ENCODE measurements around the gene NENF.
A peak's percentile ranks its signal among the peaks of the same experiment; 100 is the strongest.

The NENF gene

GRCh38 chr1:212413902-212414327, 18.8 kb upstream of the NENF start:
- Histone ChIP-seq H3K27me3 (ENCODE audit: control insufficient read depth, insufficient read depth, low read length) (peaks cover 3% of the 10 kb centered on the region), H3K36me3 (ENCODE audit: control insufficient read depth, insufficient read depth, low read length) (no peaks in the 10 kb centered on the region), H3K4me3 (ENCODE audit: low read length) (peak overlapping the region; percentile 84), H3K9me3 (ENCODE audit: control insufficient read depth, low read length) (no peaks in the 10 kb centered on the region), H3K9ac (ENCODE audit: low read length) (peak overlapping the region; percentile 71), H3K4me1 (ENCODE audit: control insufficient read depth, insufficient read depth, low read length) (peaks cover 13% of the 10 kb centered on the region)

- Histone ChIP-seq H3K27me3 (ENCODE audit: control insufficient read depth, insufficient read depth, low read length) (peaks cover 3% of the 10 kb centered on the region), H3K4me3 (ENCODE audit: low read length) (peak within 1 kb of the TSS; percentile 84), H3K9me3 (ENCODE audit: control insufficient read depth, low read length) (no peaks in the 10 kb centered on the region), H3K9ac (ENCODE audit: low read length) (peak within 1 kb of the TSS; percentile 71), H3K36me3 (ENCODE audit: control insufficient read depth, insufficient read depth, low read length) (no peaks in the 10 kb centered on the region), H3K4me1 (ENCODE audit: control insufficient read depth, insufficient read depth, low read length) (peaks cover 13% of the 10 kb centered on the region)
Observed at GRCh38 chr1:212414328-212415106, 18.2 kb upstream of the NENF start, which contains the start of gene PACC1. Gene PACC1, minus strand, starts transcription at chr1:212414886. Its CDS starts 129 bp downstream, at chr1:212414757.

- Histone ChIP-seq H3K4me3 (ENCODE audit: low read length) (peak overlapping the region; percentile 84), H3K9ac (ENCODE audit: low read length) (peak overlapping the region; percentile 71), H3K27me3 (ENCODE audit: control insufficient read depth, insufficient read depth, low read length) (peaks cover 3% of the 10 kb centered on the region), H3K36me3 (ENCODE audit: control insufficient read depth, insufficient read depth, low read length) (no peaks in the 10 kb centered on the region), H3K9me3 (ENCODE audit: control insufficient read depth, low read length) (no peaks in the 10 kb centered on the region), H3K4me1 (ENCODE audit: control insufficient read depth, insufficient read depth, low read length) (peaks cover 13% of the 10 kb centered on the region)
Observed at GRCh38 chr1:212415107-212415841, 17.4 kb upstream of the NENF start.

- Histone ChIP-seq H3K9ac (ENCODE audit: low read length) (no peak overlapping the region), H3K36me3 (ENCODE audit: control insufficient read depth, insufficient read depth, low read length) (no peaks in the 10 kb centered on the region), H3K27me3 (ENCODE audit: control insufficient read depth, insufficient read depth, low read length) (no peaks in the 10 kb centered on the region), H3K9me3 (ENCODE audit: control insufficient read depth, low read length) (no peaks in the 10 kb centered on the region), H3K4me1 (ENCODE audit: control insufficient read depth, insufficient read depth, low read length) (no peaks in the 10 kb centered on the region), H3K4me3 (ENCODE audit: low read length) (no peak overlapping the region)
Observed at GRCh38 chr1:212421165-212421564, 11.6 kb upstream of the NENF start.

- no peak overlapping the region for H3K9ac ChIP-seq (ENCODE audit: low read length)
- H3K27me3 ChIP-seq (ENCODE audit: control insufficient read depth, insufficient read depth, low read length), result no peaks in the 10 kb centered on the region
- no peaks in the 10 kb centered on the region for H3K4me1 ChIP-seq (ENCODE audit: control insufficient read depth, insufficient read depth, low read length)
- H3K9me3 ChIP-seq (ENCODE audit: control insufficient read depth, low read length), result no peaks in the 10 kb centered on the region
- H3K4me3 ChIP-seq (ENCODE audit: low read length), result no peak overlapping the region
- no peaks in the 10 kb centered on the region for H3K36me3 ChIP-seq (ENCODE audit: control insufficient read depth, insufficient read depth, low read length)
Observed at GRCh38 chr1:212423879-212424278, 8.8 kb upstream of the NENF start.

- Histone ChIP-seq H3K36me3 (ENCODE audit: control insufficient read depth, insufficient read depth, low read length) (no peaks in the 10 kb centered on the region), H3K4me1 (ENCODE audit: control insufficient read depth, insufficient read depth, low read length) (peaks cover 14% of the 10 kb centered on the region), H3K9me3 (ENCODE audit: control insufficient read depth, low read length) (no peaks in the 10 kb centered on the region), H3K9ac (ENCODE audit: low read length) (no peak overlapping the region), H3K27me3 (ENCODE audit: control insufficient read depth, insufficient read depth, low read length) (no peaks in the 10 kb centered on the region), H3K4me3 (ENCODE audit: low read length) (no peak overlapping the region)
Observed at GRCh38 chr1:212428496-212428895, 4.2 kb upstream of the NENF start.

GRCh38 chr1:212430416-212430815, 2.3 kb upstream of the NENF start:
- peaks cover 14% of the 10 kb centered on the region for H3K4me1 ChIP-seq (ENCODE audit: control insufficient read depth, insufficient read depth, low read length)
- H3K36me3 ChIP-seq (ENCODE audit: control insufficient read depth, insufficient read depth, low read length), result no peaks in the 10 kb centered on the region
- no peak overlapping the region for H3K4me3 ChIP-seq (ENCODE audit: low read length)
- H3K9me3 ChIP-seq (ENCODE audit: control insufficient read depth, low read length), result no peaks in the 10 kb centered on the region
- H3K9ac ChIP-seq (ENCODE audit: low read length), result no peak overlapping the region
- no peaks in the 10 kb centered on the region for H3K27me3 ChIP-seq (ENCODE audit: control insufficient read depth, insufficient read depth, low read length)

GRCh38 chr1:212430955-212431394, 1.7 kb upstream of the NENF start:
- Histone ChIP-seq H3K4me1 (ENCODE audit: control insufficient read depth, insufficient read depth, low read length) (peaks cover 14% of the 10 kb centered on the region), H3K27me3 (ENCODE audit: control insufficient read depth, insufficient read depth, low read length) (no peaks in the 10 kb centered on the region), H3K9ac (ENCODE audit: low read length) (no peak overlapping the region), H3K4me3 (ENCODE audit: low read length) (no peak overlapping the region), H3K9me3 (ENCODE audit: control insufficient read depth, low read length) (no peaks in the 10 kb centered on the region), H3K36me3 (ENCODE audit: control insufficient read depth, insufficient read depth, low read length) (no peaks in the 10 kb centered on the region)

- Histone ChIP-seq H3K9me3 (ENCODE audit: control insufficient read depth, low read length) (no peaks in the 10 kb centered on the region), H3K36me3 (ENCODE audit: control insufficient read depth, insufficient read depth, low read length) (no peaks in the 10 kb centered on the region), H3K9ac (ENCODE audit: low read length) (no peak overlapping the region), H3K27me3 (ENCODE audit: control insufficient read depth, insufficient read depth, low read length) (no peaks in the 10 kb centered on the region), H3K4me3 (ENCODE audit: low read length) (no peak overlapping the region), H3K4me1 (ENCODE audit: control insufficient read depth, insufficient read depth, low read length) (peaks cover 14% of the 10 kb centered on the region)
Observed at GRCh38 chr1:212431644-212432043, 1.1 kb upstream of the NENF start.

GRCh38 chr1:212432272-212432660, 454 bp upstream of the NENF start:
- Histone ChIP-seq H3K36me3 (ENCODE audit: control insufficient read depth, insufficient read depth, low read length) (no peaks in the 10 kb centered on the region), H3K27me3 (ENCODE audit: control insufficient read depth, insufficient read depth, low read length) (no peaks in the 10 kb centered on the region), H3K4me3 (ENCODE audit: low read length) (no peak overlapping the region), H3K9me3 (ENCODE audit: control insufficient read depth, low read length) (no peaks in the 10 kb centered on the region), H3K4me1 (ENCODE audit: control insufficient read depth, insufficient read depth, low read length) (peaks cover 14% of the 10 kb centered on the region), H3K9ac (ENCODE audit: low read length) (peak overlapping the region; percentile 59)

GRCh38 chr1:212433577-212434462, 1.1 kb downstream of the NENF start:
- H3K4me1 ChIP-seq (ENCODE audit: control insufficient read depth, insufficient read depth, low read length), result peaks cover 14% of the 10 kb centered on the region
- no peaks in the 10 kb centered on the region for H3K36me3 ChIP-seq (ENCODE audit: control insufficient read depth, insufficient read depth, low read length)
- H3K27me3 ChIP-seq (ENCODE audit: control insufficient read depth, insufficient read depth, low read length), result no peaks in the 10 kb centered on the region
- H3K9me3 ChIP-seq (ENCODE audit: control insufficient read depth, low read length), result no peaks in the 10 kb centered on the region
- peak overlapping the region; percentile 29 for H3K4me3 ChIP-seq (ENCODE audit: low read length)
- peak overlapping the region; percentile 81 for H3K9ac ChIP-seq (ENCODE audit: low read length)
